Measurements from ENCODE around the gene LAMC3.
"Not testable (repeated sequence)": the region's sequence is repeated elsewhere in the genome, so short reads cannot be mapped to it uniquely, and the experiment has no call there.

LAMC3 gene

DNA sequence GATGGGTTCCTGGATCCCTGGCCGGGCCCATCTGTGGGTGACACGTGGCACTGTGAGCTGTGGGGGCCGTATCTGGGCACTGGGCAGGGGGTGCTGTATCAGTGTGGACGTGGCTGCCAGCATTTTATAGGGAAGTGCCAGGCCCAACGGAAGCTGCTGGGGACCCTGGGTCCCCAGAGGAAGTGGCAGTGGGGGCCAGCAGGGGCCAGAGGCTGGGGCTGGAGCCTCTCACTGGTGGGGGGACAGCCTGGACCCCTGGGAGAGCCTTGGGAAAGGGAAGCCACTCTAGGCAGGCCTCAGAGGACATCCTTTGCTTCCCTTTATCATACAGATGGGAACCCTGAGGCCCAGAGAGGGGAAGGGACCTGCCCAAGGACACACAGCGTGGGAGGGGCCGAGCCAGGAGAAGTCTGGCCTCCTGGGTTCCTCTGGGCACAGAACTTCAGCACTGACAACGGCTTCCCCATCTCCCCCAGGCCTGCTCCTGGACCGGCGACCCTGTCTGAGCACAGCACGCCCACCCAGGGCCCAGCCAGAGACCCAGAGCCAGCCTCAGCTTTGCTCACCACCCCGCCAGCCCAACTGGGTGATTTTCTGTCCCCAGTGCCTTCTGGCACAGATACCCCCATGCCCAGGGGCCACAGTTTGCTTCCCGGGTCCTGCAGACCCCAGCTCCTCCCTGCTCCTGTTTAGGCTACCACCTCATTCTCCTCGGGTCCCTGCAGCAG lies 15.5 kb upstream of the LAMC3 start:
- DNase-seq: no peak

DNA sequence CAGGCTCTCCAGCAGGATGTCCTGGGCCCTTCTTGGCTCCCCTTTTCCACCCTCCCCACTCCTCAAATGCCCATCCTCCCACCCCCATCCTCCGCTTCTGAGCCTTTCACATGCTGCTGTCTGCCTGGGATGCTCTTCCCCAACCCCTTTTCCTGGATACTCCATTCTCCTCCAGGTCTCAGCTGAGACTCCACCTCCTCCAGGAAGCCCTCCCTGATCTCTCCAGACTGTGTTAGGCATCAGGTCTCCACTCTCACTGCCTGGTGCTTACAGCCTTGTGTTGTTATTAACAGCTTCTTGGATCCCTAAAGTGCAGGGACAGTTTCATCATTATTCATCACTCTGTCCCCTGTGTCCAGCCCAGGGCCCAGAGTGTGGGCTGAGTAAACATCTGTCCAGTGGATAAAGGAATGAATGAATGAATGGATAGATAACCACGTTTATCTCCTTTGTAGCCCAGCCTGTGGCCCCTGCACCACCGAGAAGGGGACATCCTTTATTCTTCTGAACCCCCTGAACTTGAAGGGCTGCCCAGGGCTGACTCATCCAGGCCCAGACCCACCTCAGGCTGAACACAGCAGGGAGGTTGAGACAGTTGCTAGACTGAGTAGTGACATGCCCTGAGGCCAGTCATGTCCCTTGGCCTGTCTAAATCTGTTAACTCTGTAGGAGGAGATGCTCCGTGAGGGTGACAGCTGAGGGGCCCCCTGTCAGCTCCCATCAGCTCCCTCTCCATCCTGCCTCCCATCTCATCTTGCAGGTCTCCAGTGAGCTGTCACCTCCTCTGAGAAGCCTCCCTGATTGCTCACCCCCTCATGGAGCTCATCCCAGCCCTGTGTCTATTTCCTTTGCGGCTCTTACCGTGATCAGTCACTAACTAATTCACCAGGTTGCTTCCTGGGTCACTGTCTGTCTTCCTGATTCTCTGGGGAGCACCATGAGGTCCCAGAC lies 14.6 kb upstream of the LAMC3 start:
- DNase-seq: no peak

DNA sequence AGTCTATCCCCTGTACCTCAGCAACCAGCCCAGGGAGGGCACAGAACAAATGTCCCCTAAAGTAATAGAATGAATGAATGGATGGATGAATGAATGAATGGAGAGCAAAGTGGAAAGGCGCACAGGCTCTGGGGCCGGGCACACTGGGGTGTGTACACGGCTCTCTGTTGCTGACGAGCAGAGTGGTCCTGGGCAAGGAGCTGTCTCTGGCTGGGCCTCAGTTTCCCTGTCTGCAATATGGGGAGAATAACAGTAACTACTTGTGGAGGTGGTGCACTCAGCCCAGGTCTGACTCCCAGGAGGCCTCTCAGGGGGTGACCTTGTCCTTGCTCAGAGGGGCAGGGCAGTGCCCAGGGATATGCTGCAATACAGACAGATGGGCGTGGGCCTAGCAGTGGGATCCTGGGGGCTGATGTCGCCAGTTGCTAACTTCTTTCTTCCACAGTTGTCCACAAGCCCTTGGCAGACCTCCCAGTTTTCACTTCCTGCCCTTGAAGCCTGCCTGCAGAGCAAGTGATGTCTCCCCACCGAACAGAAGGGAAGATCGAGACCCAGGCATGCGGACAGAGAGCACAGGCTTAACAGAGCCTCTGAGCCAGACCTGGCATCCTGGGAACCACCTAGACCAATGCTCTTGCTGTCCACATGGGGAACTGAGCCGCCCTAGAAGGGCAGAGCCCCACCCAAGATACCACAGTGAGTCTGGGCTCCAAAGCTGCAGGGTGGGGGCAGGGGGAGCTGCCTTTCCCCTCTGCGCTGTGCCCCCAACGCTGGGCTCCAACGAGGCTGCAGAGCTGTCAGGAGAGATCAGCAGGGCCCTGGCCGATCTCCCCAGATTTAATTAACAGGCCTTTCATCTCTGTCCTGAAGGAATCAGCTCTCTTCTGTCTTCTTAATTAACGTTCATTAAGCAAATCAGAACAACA lies 13.6 kb upstream of the LAMC3 start:
- DNase-seq: peak in 1 of 2 experiments; percentile 48

DNA sequence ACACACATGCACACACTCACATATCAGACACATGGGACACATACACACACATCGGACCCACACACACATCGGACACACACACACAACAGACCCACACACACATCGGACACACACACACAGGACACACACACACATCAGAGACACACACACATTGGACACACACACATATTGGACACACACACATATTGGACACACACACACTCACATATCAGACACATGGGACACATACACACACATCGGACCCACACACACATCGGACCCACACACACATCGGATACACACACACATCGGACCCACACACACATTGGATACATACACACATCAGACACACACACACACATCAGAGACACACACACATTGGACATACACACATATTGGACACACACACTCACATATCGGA lies 12.8 kb upstream of the LAMC3 start:
- no peak for DNase-seq

DNA sequence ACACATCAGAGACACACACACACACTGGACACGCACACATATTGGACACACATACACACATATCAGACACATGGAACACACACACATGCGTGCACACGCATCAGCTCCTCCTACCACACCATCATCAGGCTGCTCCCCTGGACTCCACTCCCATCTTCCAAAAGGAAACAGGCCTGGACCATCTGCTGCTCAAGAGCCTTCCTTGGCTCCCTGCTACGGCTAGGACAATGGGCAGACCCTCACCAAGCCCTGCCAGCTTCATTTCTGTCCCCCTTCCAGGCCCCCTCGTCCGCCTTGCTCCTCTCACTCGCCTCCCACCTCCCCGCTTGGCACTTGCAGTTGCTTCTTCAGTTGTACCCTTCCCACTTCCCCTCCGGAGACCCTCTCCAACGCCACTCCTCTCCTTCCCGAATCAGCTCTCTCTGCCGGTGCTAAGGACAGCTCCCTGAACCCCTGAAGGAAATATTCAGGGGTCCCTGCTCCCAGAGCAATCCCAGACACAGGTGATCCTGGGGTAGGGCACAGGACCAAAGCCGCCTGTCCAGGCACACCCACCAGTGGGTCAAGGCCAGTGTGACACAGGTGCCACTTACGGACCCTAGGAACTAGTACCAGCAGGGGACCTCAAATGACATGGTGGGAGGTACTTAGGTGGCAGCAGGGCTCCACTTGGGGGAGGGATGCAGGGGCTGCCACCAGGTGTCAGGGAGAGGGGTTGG lies 12.1 kb upstream of the LAMC3 start:
- no peak for DNase-seq

DNA sequence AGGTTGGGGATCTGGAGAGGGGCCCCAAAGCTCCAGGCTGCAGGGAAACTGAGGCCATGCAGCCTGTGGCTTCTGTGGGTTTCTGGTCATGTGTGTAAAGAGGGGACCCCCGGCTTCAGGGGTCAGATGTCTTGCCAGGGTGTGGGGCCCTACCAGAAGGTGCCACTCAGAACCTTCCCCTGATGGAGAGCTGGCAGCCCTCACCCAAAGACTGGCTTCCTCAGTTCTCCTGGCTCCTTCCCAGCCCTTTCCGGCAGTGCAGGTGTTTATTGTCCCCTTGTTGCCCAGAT lies 11.6 kb upstream of the LAMC3 start:
- no peak for DNase-seq

DNA sequence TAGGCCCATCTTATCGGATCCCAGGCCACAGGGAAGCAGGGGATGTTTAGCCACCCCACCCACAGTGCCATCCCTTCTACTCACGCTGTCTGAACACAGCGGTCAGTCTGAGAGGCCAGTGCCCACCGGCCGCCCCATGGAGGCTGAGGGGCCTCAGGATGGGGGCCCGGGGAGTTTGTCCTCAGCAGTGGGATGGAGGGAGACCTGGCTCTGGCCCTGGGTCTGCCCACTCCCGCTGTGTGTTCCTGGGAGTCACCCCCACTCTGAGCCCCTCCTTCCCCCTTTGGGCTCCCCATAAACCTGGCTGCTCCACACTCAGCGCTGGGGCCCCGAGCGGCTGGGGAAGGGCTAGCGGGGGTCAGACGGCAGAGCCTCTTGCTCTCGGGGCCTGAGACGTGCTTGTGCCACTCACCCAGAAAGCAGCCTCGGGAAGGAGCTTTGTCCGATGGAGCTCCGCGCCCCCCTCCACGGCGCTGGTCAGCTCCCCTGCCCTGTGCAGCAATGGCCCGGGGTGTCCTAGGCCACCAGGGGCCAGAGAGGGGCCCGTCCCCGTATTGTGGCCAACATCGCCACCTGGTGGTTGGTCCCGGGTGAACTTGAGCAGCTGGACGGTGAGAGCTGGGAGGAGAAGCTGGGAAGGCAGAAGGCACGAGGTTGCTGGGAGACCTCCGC lies 10.9 kb upstream of the LAMC3 start:
- peak; percentile 65 to 78 for DNase-seq

DNA sequence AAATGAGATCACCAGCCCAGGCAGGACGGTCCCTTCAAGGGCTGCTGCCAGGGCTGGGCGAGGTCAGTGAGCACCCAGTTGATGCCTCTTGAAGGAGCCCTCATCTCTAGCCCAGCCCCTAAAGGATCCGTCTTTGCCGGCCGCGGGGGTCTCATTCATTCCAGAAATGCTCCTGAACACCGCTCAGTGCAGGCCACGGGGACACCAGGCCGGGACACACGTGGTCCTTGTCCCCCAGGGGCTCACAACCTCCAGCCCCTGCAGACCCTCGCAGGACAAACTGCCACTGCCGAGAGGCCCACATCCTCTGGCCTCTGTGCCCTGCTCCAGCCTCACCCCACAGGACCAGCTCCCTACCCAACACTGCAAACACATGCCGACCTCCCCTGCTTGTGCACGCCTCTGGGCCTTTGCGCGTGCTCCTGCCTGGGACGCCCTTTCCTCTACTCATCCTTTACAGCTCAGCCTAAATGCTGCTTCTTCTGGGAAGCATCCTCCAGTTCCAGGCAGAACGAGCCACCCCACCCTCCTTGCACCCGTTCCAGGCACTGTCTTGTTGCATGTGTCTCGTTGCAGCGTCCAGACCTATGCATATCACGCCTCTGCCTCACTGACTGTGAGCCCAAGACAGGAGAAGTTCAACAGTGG lies 10.3 kb upstream of the LAMC3 start:
- no peak for DNase-seq

DNA sequence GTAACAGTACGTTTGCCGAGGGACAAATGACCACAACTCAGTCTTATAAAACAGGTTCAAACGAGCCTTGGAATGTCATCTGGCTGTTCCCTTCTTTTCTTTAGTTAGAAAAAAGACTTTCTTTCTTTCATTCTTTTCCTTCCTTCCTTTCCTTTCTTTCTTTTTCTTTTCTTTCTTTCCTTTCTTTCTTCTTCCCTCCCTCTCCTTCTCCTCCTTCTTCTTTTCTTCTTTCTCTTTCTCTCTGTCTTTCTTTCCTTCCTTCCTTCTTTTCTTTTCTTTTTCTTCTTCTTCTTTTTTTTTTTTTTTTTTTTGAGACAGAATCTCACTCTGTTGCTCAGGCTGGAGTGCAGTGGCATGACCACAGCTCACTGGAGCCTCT lies 9.7 kb upstream of the LAMC3 start:
- DNase-seq: no peak

DNA sequence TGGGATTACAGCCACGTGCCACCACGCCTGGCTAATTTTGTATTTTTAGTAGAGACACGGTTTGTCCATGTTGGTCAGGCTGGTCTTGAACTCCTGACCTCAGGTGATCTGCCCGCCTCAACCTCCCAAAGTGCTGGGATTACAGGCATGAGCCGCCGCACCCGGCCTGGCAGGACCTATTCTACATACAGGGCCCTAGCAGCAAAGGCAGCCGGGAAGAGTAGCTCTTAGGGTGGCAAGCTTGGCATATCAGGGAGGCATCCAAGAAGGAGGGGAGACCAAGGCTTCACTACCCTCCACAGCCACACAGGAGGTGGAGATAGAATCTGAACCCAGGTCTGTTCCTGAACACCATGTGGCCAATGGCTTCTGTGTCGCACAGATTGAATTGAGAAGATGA lies 8.4 kb upstream of the LAMC3 start:
- DNase-seq: not testable (repeated sequence)

DNA sequence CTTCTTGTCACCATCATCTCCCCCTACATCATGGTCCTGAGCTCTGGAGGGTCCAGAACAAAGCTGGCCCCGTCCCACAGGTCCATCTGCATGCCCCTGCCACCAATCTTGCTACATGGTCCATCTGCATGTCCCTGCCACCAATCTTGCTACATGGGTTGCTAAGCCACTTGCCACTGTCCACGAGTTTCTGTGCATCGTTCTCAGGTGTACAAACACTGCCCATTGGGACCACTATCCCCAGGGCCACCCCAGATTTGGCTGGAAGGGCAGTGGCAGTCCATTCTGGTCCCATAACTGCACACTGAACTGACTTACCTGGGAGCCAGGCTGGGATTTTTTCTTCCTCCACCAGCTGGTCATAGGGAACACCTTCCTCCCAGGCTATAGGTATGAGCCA lies 8.0 kb upstream of the LAMC3 start:
- DNase-seq: no peak

DNA sequence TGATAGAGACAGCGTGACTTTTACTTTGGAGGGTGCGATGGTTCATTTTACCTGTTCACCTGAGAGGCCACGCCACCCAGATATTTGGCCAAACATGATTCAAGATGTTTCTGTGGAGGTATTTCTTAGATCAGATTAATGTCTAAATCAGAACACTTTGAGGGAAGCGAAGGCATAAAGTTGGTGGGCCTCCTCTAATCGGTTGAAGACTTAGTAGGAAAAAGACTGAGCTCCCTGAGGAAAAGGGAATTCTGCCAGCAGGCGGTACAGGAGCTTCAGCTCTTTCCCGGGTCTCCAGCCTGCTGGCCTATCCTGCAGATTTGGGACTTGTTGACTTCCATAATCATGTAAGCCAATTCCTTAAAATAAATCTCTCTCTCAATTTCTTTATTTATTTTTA lies 7.0 kb upstream of the LAMC3 start:
- no peak for DNase-seq

DNA sequence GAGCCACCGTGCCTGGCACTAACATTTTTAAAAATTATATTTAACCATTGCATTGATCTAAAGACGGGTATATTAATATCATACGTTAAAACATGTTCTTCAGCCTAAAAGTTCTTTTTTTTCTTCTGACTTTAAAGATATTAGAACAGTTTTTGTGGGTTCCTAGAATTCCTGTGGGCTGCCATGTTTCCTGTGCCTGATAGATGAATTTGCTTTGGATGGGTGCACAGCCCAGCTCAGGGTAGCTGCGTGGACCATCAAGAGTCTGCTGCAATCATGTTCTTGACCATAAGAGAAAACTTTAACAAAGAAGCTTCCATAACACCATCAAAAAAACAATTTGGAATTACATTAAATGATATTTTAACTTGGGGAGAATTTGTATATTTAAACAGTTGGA lies 2.4 kb upstream of the LAMC3 start:
- DNase-seq: no peak

DNA sequence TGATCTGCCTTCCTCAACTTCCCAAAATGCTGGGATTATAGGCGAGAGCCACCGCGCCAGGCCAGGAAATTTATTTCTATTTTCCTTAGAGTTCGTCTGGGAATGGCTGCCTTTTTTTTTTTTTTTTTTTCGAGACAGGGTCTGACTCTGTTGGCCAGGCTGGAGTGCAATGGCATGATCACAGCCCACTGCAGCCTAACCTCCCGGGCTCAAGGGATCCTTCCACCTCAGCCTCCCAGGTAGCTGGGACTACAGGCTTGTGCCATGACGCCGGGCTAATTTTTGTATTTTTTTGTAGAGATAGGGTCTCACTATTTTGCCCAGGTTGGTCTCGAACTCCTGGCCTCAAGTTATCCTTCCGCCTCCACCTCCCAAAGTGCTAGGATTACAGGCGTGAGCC lies 888 bp upstream of the LAMC3 start:
- DNase-seq: no peak

DNA sequence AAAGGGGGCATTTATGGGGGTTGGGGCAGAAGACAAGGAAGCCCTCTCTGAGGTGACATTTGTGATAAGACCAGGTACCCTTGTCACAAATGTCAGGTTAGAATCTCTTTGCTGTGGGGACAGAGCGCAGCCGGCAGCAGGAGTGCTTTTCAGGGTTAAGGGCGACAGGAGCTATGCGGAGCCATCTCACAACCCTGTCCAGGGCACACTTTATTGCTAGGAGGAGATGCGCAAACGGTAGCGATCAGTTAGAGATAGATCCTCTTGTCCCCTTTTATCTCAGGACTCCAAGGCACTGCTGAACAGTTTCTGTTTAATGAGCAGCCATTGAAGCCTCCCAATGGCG lies 438 bp upstream of the LAMC3 start:
- DNase-seq: peak in 1 of 2 experiments; percentile 50

DNA sequence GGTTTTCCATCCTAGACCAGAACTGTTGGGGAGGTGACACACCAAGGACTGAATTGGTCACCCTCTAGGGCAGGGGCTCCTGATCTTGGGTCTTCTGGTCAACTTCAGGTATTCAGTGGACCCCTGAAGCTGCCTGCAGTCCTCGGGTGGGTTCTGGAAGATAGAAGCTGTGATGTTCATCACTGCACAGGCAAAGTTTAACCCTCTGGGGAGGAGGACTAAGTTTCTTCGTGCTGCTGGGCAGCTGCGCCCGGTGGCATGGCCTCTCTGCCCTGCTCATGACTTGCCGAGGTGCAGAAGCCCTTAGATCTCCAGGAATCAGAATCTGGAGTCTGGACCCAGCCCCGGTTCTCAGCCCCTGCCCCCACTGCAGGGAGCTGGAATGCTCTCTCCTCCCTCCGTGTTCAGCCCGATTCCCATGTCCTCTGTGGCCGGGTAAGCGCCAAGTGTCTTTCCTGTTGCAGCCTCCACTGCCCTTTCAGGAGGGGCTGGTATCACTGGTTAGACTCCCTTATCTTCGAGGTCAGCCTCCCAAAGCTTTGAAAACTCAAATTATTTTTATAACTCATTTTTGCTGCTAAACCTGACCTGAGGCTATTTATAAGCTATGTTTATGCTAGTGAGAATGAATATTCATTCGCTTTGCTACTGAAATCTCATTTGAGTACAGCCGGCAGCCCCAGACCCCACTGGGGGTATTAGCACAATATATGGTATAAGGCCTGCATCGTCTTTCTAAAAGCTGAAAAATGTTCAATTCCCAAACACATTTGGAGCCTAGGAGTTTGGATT lies 1.7 kb downstream of the LAMC3 start:
- no peak for DNase-seq

DNA sequence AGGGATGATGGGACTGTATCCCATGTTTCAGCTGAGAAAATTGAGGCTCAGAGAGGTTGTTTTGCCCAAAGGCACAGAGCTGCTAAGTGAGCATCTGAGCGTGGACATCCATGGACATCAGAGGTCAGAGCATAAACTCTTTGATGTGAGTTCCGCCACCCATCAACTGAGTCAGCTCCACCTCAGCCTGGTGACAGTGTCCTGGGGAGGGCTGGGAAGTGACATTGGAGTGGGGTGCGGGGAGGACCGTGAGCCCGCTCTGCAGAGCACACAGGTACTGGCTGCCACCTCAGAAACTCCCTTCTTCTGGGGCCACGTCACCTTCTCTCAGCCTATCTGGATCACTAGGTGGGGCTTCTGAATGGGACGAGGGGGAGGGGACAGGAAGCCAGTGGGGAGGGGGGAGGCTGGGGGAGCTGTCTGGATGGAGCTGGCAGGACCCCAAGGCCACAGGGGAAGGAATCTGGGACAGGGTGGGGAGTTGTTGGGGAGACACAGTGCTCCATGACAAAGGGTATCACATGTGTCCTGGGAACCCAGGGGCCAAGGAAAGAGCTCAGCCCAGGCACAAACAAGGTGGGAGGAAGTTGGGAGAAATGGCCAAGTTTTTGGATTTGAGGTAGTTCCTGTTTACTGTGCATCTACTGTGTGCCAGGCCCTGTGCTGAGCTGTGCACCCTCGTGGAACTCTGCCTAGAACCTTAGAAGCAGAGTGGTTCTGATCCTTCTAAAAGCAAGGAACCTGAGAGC lies 2.5 kb downstream of the LAMC3 start:
- DNase-seq: no peak

DNA sequence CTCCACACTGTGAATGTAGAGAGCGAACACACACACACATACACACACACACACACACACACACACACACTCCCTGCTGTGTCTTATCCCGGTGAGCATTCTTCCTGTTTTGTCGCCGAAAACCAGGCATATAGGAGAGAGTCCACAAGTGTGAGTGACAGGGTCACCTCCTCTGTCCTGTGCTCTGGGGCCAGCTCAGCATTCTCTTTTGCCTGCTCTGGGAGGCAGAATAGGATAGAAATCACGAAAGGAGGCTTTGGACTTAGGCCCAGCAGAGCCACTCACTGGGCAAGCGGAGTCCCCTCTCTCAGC lies 3.0 kb downstream of the LAMC3 start:
- DNase-seq: no peak

DNA sequence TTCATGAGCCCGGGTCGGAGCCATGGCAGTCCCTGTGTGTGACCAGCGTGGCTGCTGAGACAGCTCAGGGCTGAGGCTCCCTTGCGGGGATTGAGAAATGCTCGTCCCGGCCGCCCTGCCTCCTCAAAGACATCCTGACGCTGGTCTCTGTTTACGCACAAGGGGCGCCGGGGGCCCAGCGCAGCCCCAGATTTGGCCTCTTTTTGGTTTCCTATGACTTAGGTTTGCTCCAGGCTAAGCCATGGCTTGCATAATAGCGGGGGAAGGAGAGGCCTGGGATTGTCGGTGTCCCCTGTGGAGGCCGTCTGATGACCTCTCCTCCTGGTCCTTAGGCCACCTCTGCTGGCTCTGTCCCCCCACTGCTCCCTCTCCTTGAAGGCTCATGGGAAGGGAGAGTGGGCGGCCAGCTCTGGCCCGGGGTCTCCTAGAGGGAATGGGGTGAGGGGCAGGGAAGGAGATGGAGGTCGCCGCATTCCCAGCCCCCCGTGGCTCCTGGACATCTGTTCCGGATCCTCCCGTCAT lies 3.5 kb downstream of the LAMC3 start:
- no peak for DNase-seq
